H1 (cell line): ENCODE data around the gene UNC50. TPM values are rescaled to one million over a fixed set of nuclear protein-coding genes. Genes with fewer than 3 reads are reported as not detected.
A peak's percentile ranks its signal among the peaks of the same experiment; 100 is the strongest.

Experiments used
- CTCF ChIA-PET: fragments of 300-600 bp; sonication (Branson Sonifier 250); formaldehyde crosslinking; loops from one replicate; lab custom pipeline; 2021; ENCODE audit not compliant: partially characterized antibody; lab: Charles Lee
- POLR2A ChIA-PET: fragments of 300-600 bp; sonication (Branson Sonifier 250); formaldehyde crosslinking; loops from one replicate; lab custom pipeline; 2021; ENCODE audit warnings: inconsistent platforms; ENCODE audit not compliant: partially characterized antibody; lab: Charles Lee
- DNase-seq, 2 experiments: peaks; one replicate each; pipeline versions ENCODE4 v3.0.0 to v3.0.0-alpha.2; 2010 to 2022; ENCODE audit warnings: low spot score in 2 of 2, low read depth in 1 of 2, mixed read lengths in 1 of 2
- FAIRE-seq: peaks from 2 replicates; lab custom pipeline; 2011; peaks lifted over from hg19 to GRCh38; lab: Jason Lieb, UNC
- H2AFZ ChIP-seq: 2 replicates; pipeline ENCODE4 v1.8.1; 2012; ENCODE audit warnings: low read length, inconsistent platforms
- H2AK5ac ChIP-seq: 2 replicates; pipeline ENCODE4 v1.6.1; 2013; ENCODE audit warnings: low read depth, low read length
- H2BK120ac ChIP-seq: replicated peaks from 2 replicates; pipeline ENCODE3; 2013; ENCODE audit warnings: low read depth, low read length, inconsistent platforms
- H2BK12ac ChIP-seq: 2 replicates; pipeline ENCODE4 v1.6.1; 2013; ENCODE audit warnings: low read depth, low read length
- H2BK15ac ChIP-seq: 2 replicates; pipeline ENCODE4 v1.6.1; 2013; ENCODE audit warnings: low read length
- H2BK20ac ChIP-seq: 2 replicates; pipeline ENCODE4 v1.6.1; 2013; ENCODE audit warnings: low read length
- H2BK5ac ChIP-seq: 2 replicates; pipeline ENCODE4 v1.6.1; 2013; ENCODE audit warnings: low read depth, low read length
- H3K14ac ChIP-seq: 2 replicates; pipeline ENCODE4 v1.6.1; 2013; ENCODE audit warnings: inconsistent platforms; ENCODE audit not compliant: insufficient read length
- H3K18ac ChIP-seq: 2 replicates; pipeline ENCODE4 v1.6.1; 2013; ENCODE audit warnings: low read length; ENCODE audit errors: extremely low read depth
- H3K23ac ChIP-seq: 2 replicates; pipeline ENCODE4 v1.6.1; 2013; ENCODE audit warnings: inconsistent platforms; ENCODE audit not compliant: insufficient read length
- H3K23me2 ChIP-seq: 2 replicates; pipeline ENCODE4 v1.6.1; 2013; ENCODE audit warnings: low read depth, low read length
- H3K27ac ChIP-seq: 2 replicates; pipeline ENCODE4 v1.6.1; 2011; ENCODE audit warnings: low read depth, low read length, inconsistent platforms
- H3K27me3 ChIP-seq, 4 experiments: replicated peaks in 1 of 4; 1 replicate in 1 of 4; 2 replicates in 3 of 4; pipeline versions ENCODE4 v1.6.1 to v1.8.1; 2011 to 2013; ENCODE audit warnings: low read length in 3 of 4, mild to moderate bottlenecking in 3 of 4, inconsistent platforms in 2 of 4, mixed read lengths in 2 of 4, moderate library complexity in 1 of 4; ENCODE audit not compliant: control insufficient read depth in 3 of 4, insufficient read depth in 3 of 4; ENCODE audit errors: extremely low read depth in 1 of 4
- H3K36me3 ChIP-seq, 4 experiments: 2 replicates each; pipeline versions ENCODE4 v1.6.1 to v1.8.1; 2011 to 2013; ENCODE audit warnings: mild to moderate bottlenecking in 4 of 4, low read length in 3 of 4, moderate library complexity in 2 of 4, control low read depth in 1 of 4, inconsistent platforms in 1 of 4; ENCODE audit not compliant: insufficient read depth in 4 of 4, control insufficient read depth in 2 of 4
- H3K4ac ChIP-seq: replicated peaks from 2 replicates; pipeline ENCODE3; 2013; ENCODE audit warnings: low read length, low read depth, mixed read lengths, inconsistent platforms; ENCODE audit not compliant: insufficient read length
- H3K4me1 ChIP-seq, 4 experiments: replicated peaks in 1 of 4; 1 replicate in 1 of 4; 2 replicates in 3 of 4; pipeline versions ENCODE4 v1.6.1 to v1.8.1; 2011 to 2013; ENCODE audit warnings: low read length in 3 of 4, inconsistent platforms in 2 of 4, mixed read lengths in 1 of 4; ENCODE audit not compliant: insufficient read depth in 4 of 4, control insufficient read depth in 3 of 4
- H3K4me2 ChIP-seq, 2 experiments: 2 replicates each; pipeline versions ENCODE4 v1.6.1 to v1.8.1; 2011 to 2013; ENCODE audit warnings: low read depth in 2 of 2, low read length in 2 of 2, control low read depth in 1 of 2, inconsistent platforms in 1 of 2, mild to moderate bottlenecking in 1 of 2; ENCODE audit not compliant: insufficient read depth in 1 of 2
- H3K4me3 ChIP-seq, 4 experiments: fragments of 200-600, 300-600 bp in 1 of 4; sonication (generic), shearing (Covaris generic), sonication (Bioruptor Twin) in 1 of 4; 2 replicates each; pipeline versions ENCODE4 v1.5.1 to v1.8.1; 2011 to 2016; ENCODE audit warnings: low read length in 4 of 4, low read depth in 3 of 4, control low read depth in 2 of 4, inconsistent platforms in 2 of 4, mild to moderate bottlenecking in 2 of 4, mixed read lengths in 1 of 4, moderate library complexity in 1 of 4; ENCODE audit not compliant: insufficient read depth in 2 of 4; ENCODE audit errors: extremely low read depth in 1 of 4
- H3K56ac ChIP-seq: replicated peaks from 2 replicates; pipeline ENCODE3; 2013; ENCODE audit warnings: low read depth, mild to moderate bottlenecking, mixed read lengths, low read length, inconsistent platforms; ENCODE audit not compliant: insufficient read length
- H3K79me1 ChIP-seq: 2 replicates; pipeline ENCODE4 v1.6.1; 2013; ENCODE audit warnings: low read depth, low read length, control low read depth
- H3K79me2 ChIP-seq, 2 experiments: 2 replicates each; pipeline versions ENCODE4 v1.6.1 to v1.8.1; 2012 to 2013; ENCODE audit warnings: low read length in 2 of 2, mild to moderate bottlenecking in 2 of 2, inconsistent platforms in 1 of 2; ENCODE audit not compliant: insufficient read depth in 2 of 2, control insufficient read depth in 1 of 2
- H3K9ac ChIP-seq, 4 experiments: replicated peaks in 1 of 4; 1 replicate in 1 of 4; 2 replicates in 3 of 4; pipeline versions ENCODE4 v1.6.1 to v1.8.1; 2011 to 2013; ENCODE audit warnings: low read depth in 3 of 4, low read length in 3 of 4, control low read depth in 2 of 4, mild to moderate bottlenecking in 2 of 4, moderate library complexity in 2 of 4, inconsistent platforms in 1 of 4; ENCODE audit errors: extremely low read depth in 1 of 4
- H3K9me3 ChIP-seq, 2 experiments: 2 replicates each; pipeline versions ENCODE4 v1.6.1 to v1.8.1; 2012 to 2013; ENCODE audit warnings: mild to moderate bottlenecking in 2 of 2, moderate library complexity in 2 of 2, control low read depth in 1 of 2, inconsistent platforms in 1 of 2, low read depth in 1 of 2, low read length in 1 of 2, mixed read lengths in 1 of 2; ENCODE audit not compliant: insufficient read depth in 2 of 2
- H4K20me1 ChIP-seq, 2 experiments: replicated peaks in 1 of 2; 2 replicates each; pipeline versions ENCODE3 to v1.8.1; 2011 to 2013; ENCODE audit warnings: inconsistent platforms in 2 of 2, low read length in 2 of 2, mild to moderate bottlenecking in 1 of 2; ENCODE audit not compliant: insufficient read depth in 2 of 2, control insufficient read depth in 1 of 2
- H4K5ac ChIP-seq: 2 replicates; pipeline ENCODE4 v1.6.1; 2013; ENCODE audit warnings: low read length, low read depth, mixed read lengths, inconsistent platforms; ENCODE audit not compliant: insufficient read length
- H4K8ac ChIP-seq: 2 replicates; pipeline ENCODE4 v1.8.0; 2013; ENCODE audit warnings: mild to moderate bottlenecking, moderate library complexity, low read length, inconsistent platforms; ENCODE audit not compliant: insufficient read depth; ENCODE audit errors: extremely low read depth
- H4K91ac ChIP-seq: replicated peaks from 2 replicates; pipeline ENCODE3; 2013; ENCODE audit warnings: low read length, mixed read lengths, inconsistent platforms; ENCODE audit not compliant: insufficient read length
- BACH1 ChIP-seq: IDR thresholded peaks from 2 replicates; pipeline ENCODE4 v1.6.1; 2012; ENCODE audit warnings: low read length, improper control_type of control experiment
- EP300 ChIP-seq, 2 experiments: IDR thresholded peaks; 1 replicate in 1 of 2; 2 replicates in 1 of 2; pipeline ENCODE4 v1.6.1; 2011 to 2012; ENCODE audit warnings: low read depth in 2 of 2, low read length in 2 of 2, mild to moderate bottlenecking in 2 of 2, borderline replicate concordance in 1 of 2, inconsistent platforms in 1 of 2, moderate library complexity in 1 of 2
- RBBP5 ChIP-seq: IDR thresholded peaks from 2 replicates; pipeline ENCODE4 v1.7.1; 2012; ENCODE audit warnings: low read depth, mild to moderate bottlenecking, inconsistent platforms, low read length, moderate library complexity, borderline replicate concordance
- SIN3A ChIP-seq, 2 experiments: IDR thresholded peaks in 1 of 2; conservative IDR thresholded peaks in 1 of 2; 2 replicates each; pipeline ENCODE4 v1.6.1; 2011 to 2012; ENCODE audit warnings: low read length in 2 of 2, improper control_type of control experiment in 1 of 2, low read depth in 1 of 2, mild to moderate bottlenecking in 1 of 2
- WGBS, 2 experiments: shearing (Covaris generic) in 1 of 2; methylation state at CpG; one replicate each; pipeline versions ENCODE4 v1.1.6 to v1.1.7; 2013 to 2015; ENCODE audit warnings: low lambda C conversion rate in 2 of 2, mixed read lengths in 2 of 2, inconsistent platforms in 1 of 2, low coverage in 1 of 2, missing lambda C conversion rate in 1 of 2; ENCODE audit not compliant: insufficient replicate concordance in 2 of 2, insufficient coverage in 1 of 2, insufficient read length in 1 of 2; ENCODE audit errors: extremely low coverage in 1 of 2, missing lambda C conversion rate in 1 of 2; 5-methylcytosine and 5-hydroxymethylcytosine counted together
- polyA plus RNA-seq, 7 experiments: library from polyadenylated mRNA; depleted of rRNA in 3 of 7; stranded (reverse) in 5 of 7; unstranded in 2 of 7; fragments of >200 nt in 5 of 7; fragments of 200-250 nt in 2 of 7; gene quantifications; 1 replicate in 5 of 7; 2 replicates in 1 of 7; 4 replicates in 1 of 7; pipeline versions ENCODE4 v1.2.1 to v1.2.3, GENCODE V29; 2011 to 2013; ENCODE audit warnings: missing spikeins in 2 of 7, mixed read lengths in 2 of 7
- total RNA-seq: library from RNA; stranded (reverse); fragmentation: NEBNext Ultra II Directional; extraction: Animal tissue kit (Norgen Biotek cat#: 25700); gene quantifications from 2 replicates; pipeline ENCODE4 v1.2.1, GENCODE V29; 2021

Gene UNC50
- total and polyA plus RNA-seq, 2 of the 8 experiments (the other 6 are each of a cell fraction or from before 2014, with no cell fraction given), result 33.4 to 58.5 TPM

DNA sequence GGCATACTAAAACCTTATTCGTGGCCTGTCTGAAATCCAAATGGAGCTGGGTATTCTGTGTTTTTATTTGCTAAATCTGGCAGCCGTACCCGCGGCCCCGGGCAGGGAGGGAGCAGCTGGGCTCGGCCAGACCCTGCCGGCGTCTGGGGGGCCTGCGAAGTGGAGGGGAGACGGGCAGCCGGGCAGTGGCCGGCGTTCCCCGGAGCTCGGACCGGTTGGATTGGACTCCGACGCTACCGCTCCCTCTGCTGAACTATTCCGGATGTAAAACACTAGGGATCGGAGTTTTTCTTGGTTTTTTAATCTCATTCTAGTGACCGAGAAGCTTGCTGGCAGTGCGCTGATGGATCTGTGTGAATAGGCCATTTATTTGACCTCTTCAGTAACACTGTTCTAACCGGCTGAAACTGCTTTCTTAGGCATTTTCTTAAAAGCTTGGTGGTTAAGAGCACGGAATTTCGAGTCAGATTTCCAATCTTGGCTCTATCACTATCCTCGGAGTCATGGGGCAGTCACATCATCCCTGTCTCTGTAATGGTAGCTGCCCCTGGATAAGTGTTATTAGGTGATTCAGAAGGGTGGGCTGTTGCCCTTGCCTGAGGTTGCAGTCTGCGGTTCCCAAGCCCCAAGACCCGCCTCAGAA lies 694 bp downstream of the UNC50 start:
- 8% methylated on average over 29 of the region's 29 CpGs; no CpG with 5 or more reads in 1 of the 2 experiments for WGBS, 2 experiments
- peaks cover 17 to 47% of the 10 kb centered on the region in 2 experiments for H3K79me2 ChIP-seq
- 0 out of 4 replicates have a peak, but pooled peaks of 1 of the 2 experiments have one; percentile 0 for TF ChIP-seq SIN3A (conservative IDR thresholded peaks at IDR 0.05 in 1 of 2, IDR thresholded peaks at IDR 0.05 in 1 of 2; ENCODE audit: low read depth in 1 of 2, low read length in 2 of 2)
- no peak for TF ChIP-seq RBBP5
- TF ChIP-seq BACH1, result no peak
- TF ChIP-seq EP300 (IDR thresholded peaks at IDR 0.05; ENCODE audit: borderline replicate concordance in 1 of 2, low read depth in 2 of 2, low read length in 2 of 2), result no peak
- TF ChIP-seq, all 59 proteins: peak for 1
- Histone ChIP-seq H3K56ac (no peak overlapping the region), H4K91ac (no peak overlapping the region), H2AK5ac (no peak overlapping the region), H3K4me1 (peaks cover 0 to 10% (median 4%) of the 10 kb centered on the region in 4 experiments; a peak in 2 of 7 replicates), H2BK12ac (no peak overlapping the region), H2BK20ac (no peak overlapping the region), H3K36me3 (peaks cover 2 to 42% (median 11%) of the 10 kb centered on the region in 4 experiments; a peak in 7 of 8 replicates), H2BK120ac (no peak overlapping the region), H3K4me3 (peak overlapping the region; percentile 69 to 87 (median 80)), H3K23ac (no peak overlapping the region), H3K4ac (no peak overlapping the region), H2AFZ (peak overlapping the region; percentile 10; the same call in 1 of the 2 replicates), H4K8ac (peak overlapping the region; percentile 88; the same call in 1 of the 2 replicates), H3K23me2 (peaks cover 8% of the 10 kb centered on the region), H3K4me2 (peak overlapping the region; percentile 87 to 98), H4K5ac (no peak overlapping the region), H3K18ac (no peak overlapping the region), H3K79me1 (peaks cover 7% of the 10 kb centered on the region; the same call in 1 of the 2 replicates), H2BK15ac (no peak overlapping the region), H3K9me3 (no peaks in the 10 kb centered on the region), H3K27ac (peak overlapping the region; percentile 90; the same call in 1 of the 2 replicates), H4K20me1 (peaks cover 0 to 7% of the 10 kb centered on the region in 2 experiments), H2BK5ac (0 out of 2 replicates have a peak overlapping the region, but pooled peaks have one; percentile 84), H3K14ac (no peak overlapping the region), H3K9ac (peak overlapping the region; percentile 88 to 92 (median 90)), H3K27me3 (no peaks in the 10 kb centered on the region)
- FAIRE-seq (no peak), DNase-seq (no peak)
- CTCF ChIA-PET, result interaction anchor here (0.9 to 1.1 kb wide), 3 partner anchors 10 to 227 kb away, joined by 3 read pairs; no protein-coding TSS in a partner anchor
- POLR2A ChIA-PET, result interaction anchor here (1.1 to 1.4 kb wide), 2 partner anchors 8 to 10 kb away, joined by 6 to 7 read pairs; no protein-coding TSS in a partner anchor
